GM18498 (cell line): ENCODE measurements around the gene ZNF385C.

ENCODE experiments used
- ATAC-seq: cut with Tn5 transposase; IDR thresholded peaks from one replicate; pipeline ENCODE4 v1.9.1; 2021; ENCODE audit warnings: mild to moderate bottlenecking, moderate library complexity; ENCODE audit not compliant: unreplicated experiment

The ZNF385C gene

GRCh38 chr17:42081516-42082129, 16.6 kb downstream of the ZNF385C start:
- no peak for ATAC-seq

- ATAC-seq = no peak
These were observed 18.7 kb downstream of the ZNF385C start for GRCh38 chr17:42079541-42079940.

- no peak for ATAC-seq
These were observed 19.8 kb downstream of the ZNF385C start for GRCh38 chr17:42078396-42079043.

DNA sequence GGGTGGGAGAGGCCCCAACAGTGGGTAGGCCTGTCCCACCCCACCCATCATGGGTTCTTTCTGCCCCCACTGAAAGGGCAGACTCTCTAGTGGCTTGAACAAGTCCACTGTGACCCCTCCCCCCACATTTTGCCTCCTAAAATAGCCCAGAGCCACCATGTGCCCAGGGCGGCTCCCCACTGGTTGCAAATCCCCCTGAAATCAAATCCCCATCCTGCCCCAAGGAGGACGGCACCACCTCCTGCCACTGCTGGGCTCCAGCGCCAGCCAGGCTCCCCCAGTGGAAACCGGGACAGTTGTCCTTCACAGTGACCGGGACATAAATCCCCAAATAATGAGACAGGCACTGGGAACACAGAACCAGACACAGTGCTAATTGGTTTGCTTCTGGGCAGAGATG, 20.5 kb downstream of the ZNF385C start:
- ATAC-seq = no peak

DNA sequence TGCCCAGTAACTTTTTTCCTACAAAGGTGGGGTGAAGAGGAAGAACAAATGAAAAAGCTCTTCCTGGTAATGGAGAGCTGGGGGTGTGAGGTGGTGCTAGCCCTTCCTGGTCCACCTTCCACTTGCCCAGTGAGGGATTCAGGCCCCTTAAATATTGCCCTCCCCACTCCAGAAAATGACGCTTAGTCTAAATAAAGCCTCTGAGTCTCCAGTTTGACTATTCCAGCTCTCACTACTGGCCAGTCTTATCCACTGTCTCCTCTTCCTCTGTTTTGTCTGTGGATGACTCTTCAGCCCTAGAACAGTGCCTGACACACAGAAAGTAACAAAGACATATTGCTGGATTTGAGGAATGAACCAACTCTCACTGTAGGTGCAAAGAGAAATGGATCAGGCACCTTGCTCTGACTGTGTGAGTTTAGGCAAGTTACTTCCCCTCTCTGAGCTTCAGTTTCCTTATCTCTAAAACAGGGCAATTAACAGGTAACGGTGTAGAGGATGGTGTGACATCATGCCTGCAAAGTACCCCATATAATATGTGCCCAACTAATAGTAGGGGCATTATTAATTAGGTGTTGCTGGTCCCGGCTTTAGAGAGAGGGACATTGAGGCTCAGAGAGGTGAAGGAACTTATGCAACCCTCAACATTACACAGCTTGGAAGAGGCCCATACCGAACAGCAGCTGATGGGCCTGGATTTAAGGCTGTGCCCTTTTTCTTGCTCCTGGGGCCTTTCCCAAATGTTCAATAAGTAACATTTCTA, 21.3 kb downstream of the ZNF385C start:
- no peak for ATAC-seq

DNA sequence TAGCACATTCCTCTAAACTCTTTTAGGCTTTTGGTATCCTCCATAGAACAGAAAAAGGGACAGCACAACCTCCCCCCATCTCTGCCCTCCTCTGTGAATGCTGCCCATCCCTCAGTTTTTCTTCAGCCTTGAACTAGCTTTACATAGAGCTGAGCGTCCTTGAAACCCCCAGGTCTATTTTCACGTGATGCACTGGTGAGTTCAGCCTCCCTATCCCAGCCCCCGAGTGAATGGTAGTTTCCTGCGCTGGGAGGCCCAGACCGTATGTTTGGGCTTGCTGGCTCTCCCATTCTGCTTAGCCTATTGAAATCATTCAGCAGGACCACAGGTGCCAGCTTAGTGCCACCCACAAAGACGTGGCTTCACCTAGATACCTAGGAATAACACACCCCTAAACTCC, 22.5 kb downstream of the ZNF385C start:
- no peak for ATAC-seq

DNA sequence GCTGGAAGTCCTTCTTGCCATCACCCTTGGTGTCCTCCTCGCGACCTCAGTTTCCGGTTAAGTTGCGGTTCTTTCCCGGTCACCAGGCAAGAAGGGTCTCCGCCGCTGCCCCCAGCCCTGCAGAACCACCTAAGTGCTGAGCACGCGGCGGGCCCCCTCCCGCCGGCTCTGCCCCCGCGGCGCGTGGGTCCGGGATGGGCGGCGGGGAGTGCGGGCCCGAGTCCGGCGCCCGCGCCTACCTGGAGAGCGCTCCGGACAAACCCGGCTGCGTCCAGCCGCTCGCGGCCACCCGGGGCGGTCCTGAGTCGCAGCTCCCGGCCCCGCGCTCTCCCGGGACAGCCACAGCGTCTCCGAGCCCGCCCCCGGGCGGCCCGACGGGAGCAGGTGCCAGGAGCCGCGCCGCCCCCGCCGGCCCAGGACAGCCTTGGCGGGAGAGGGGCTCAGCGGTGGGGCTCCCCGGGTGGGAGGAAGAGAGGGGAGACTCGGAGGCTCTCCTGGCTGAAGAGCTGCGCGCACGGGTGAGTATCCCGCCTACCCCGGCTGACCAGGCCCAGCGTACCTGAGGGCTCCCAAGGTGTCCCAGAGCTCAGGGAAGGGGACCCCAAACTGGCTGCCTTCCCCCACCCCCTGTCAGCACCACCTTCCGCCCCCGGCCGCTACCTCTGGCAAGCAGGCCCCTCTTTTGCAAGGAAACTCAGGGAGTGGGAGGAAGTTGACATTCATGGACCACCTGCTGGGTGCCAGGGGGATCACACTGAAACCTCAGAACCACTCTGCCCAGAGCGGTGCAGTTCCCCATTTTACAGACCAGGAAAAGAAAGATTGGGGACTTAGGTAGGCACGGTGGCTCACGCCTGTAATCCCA, 25.7 kb downstream of the ZNF385C start:
- no peak for ATAC-seq

DNA sequence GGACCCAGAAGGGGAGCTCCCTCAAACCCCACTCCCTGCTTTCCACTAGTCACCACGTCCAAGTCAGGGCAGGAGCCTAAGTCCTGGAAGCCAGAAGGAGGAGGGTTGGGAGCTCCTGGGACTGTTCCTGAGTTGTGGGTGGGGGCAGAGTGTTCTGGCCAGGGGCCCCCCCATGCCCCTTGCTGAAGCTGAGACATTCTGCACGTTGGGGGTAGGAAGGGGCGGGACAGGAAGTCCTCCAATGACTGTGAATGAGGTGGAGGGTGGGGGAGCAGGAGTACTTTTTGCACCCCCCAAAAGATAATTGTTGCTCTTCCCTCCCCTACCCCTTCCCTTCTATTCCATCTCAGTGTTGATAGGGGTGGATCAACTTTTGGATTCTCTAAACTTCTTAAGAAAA, 26.5 kb downstream of the ZNF385C start:
- no peak for ATAC-seq

- no peak for ATAC-seq
These were observed 29.3 kb downstream of the ZNF385C start for GRCh38 chr17:42068979-42069378.

GRCh38 chr17:42067371-42068091, 30.7 kb downstream of the ZNF385C start:
- ATAC-seq = no peak

- ATAC-seq = no peak
These were observed 33.1 kb downstream of the ZNF385C start for GRCh38 chr17:42065201-42065600.

- no peak for ATAC-seq
These were observed 35.6 kb downstream of the ZNF385C start for GRCh38 chr17:42062681-42063080.

- ATAC-seq = no peak
These were observed 36.4 kb downstream of the ZNF385C start for GRCh38 chr17:42061646-42062487.

DNA sequence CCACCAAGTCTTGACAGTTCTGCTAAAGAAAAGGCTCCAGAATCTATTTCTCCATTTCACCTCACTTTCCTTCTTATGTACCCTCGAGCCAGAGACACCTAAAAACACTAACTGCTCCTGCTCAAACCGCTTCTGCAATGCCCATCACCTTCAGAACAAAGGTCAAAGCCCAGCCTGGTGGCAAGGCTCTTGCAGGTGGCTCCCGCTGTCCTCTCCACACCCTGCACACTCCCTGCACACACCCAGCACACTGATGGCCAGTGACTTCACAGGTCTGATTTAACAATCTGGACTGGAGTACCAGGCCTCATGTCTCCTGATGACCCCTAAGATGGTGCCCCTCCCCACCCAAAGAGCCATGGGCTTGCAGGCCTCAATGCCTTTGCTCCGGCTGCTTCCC, 38.0 kb downstream of the ZNF385C start:
- no peak for ATAC-seq

DNA sequence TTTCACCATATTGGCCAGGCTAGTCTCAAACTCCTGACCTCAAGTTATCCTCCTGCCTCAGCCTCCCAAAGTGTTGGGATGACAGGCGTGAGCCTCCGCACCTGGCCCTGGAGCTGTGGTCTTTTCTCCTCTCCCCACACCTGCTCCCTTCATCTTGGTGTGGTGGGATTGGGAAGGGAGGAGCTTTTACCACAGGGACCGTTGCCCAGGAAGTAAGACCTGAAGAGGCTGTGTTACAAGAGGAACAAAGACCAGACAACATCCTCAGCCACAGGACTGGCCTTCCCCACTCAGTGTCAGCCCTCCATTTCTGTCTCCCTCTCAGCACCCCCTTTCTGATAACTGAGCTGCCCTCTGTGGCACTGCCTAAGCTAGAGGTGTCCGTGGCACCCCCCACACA, 38.5 kb downstream of the ZNF385C start:
- no peak for ATAC-seq

DNA sequence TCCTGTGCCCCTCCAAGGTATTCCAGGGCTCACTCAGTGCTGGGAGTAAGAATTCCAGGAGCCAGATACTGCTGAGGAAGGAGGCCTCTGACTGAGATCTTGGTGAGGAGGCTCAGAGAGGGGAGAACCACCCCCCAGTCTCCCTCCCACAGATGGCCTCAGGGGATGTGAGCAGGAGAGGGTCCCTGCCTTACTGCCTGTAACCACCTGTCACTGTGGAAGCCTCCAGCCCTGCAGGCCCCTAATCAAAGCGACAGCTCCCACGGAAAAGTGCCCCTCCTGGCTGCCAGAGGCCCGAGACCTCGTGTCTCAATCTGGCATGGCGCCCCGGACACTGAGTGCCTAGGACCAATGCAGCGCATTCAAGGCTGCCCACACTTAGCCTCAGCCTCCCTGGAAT, 40.2 kb downstream of the ZNF385C start:
- ATAC-seq = no peak

GRCh38 chr17:42056635-42057034, 41.6 kb downstream of the ZNF385C start:
- no peak for ATAC-seq

DNA sequence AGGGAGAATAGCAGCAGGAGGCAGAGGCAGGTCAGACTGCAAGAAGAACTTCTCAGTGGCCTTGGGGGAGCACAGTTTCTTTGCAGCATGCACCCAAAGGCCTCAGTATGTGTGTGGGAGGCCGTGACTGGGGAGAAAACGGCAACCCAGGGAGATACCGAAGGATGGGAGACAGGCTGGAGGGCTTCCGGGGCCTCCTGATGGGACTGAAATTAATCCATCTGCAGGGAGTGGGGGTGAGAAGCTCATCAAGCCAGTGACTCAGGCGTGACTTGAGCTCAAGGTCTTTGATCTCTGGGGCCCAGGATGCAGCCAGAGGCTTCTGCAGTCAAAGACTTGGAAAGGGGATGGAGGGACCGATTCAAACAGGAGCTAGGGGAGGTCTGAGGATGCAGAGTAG, 42.8 kb downstream of the ZNF385C start:
- ATAC-seq = no peak

DNA sequence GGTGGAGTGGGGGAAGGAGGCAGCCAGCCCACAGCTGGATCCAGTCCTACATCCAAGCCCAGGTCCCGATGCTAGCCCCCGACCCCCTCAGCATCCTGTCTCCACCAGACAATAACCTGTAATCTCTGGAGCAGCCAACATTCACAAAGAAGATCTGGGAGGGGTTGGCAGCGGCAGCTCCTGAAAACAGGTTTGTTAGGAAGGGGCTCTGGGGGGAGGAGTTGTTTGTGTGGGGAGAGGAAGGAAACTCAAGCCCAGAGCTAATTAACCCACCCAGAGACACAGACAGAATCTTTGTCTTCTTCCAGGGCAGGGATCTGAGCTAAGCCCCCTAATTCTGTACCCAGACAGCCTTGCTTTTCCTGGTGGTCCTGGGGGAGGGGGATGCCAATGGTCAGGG, 43.2 kb downstream of the ZNF385C start:
- no peak for ATAC-seq
